ENCODE measurements around the gene SLC10A7. TPM values are rescaled to one million over a fixed set of nuclear protein-coding genes. Genes with fewer than 3 reads are reported as not detected.

The SLC10A7 gene
- total RNA-seq, 5 donors from 2014 or later (not counting 1 experiment from before 2014, with no cell fraction given) = 11.9 to 21.8 (median 16.1) TPM

GRCh38 chr4:146271466-146271865 lies 250.3 kb downstream of the SLC10A7 start:
- Histone ChIP-seq H3K27ac (ENCODE audit: low read length) (no peak overlapping the region), H3K9me3 (no peaks in the 10 kb centered on the region), H3K36me3 (ENCODE audit: control insufficient read depth in 2 of 2, extremely low read depth in 1 of 2, insufficient read depth in 1 of 2, low read length in 1 of 2) (no peaks in the 10 kb centered on the region), H3K4me1 (ENCODE audit: control insufficient read depth in 1 of 2, extremely low read depth in 1 of 2, insufficient read depth in 2 of 2, low read length in 2 of 2) (no peaks in the 10 kb centered on the region), H3K4me3 (ENCODE audit: control insufficient read depth in 1 of 2, extremely low read depth in 1 of 2, low read length in 1 of 2) (no peak overlapping the region), H3K27me3 (replicated peaks in 1 of 2; ENCODE audit: control insufficient read depth in 2 of 2, extremely low read depth in 1 of 2, insufficient read depth in 2 of 2, low read length in 1 of 2) (no peaks in the 10 kb centered on the region)
- CTCF ChIA-PET = no interaction called here
- Mint-ChIP-seq H3K4me1 (no peaks in the 10 kb centered on the region), H3K27ac (no peak overlapping the region), H3K36me3 (peaks cover 26% of the 10 kb centered on the region), H3K4me3 (no peak overlapping the region), H3K27me3 (no peaks in the 10 kb centered on the region), H3K9me3 (no peaks in the 10 kb centered on the region)
- 98% methylated on average over 3 of the region's 3 CpGs for WGBS (ENCODE audit: insufficient coverage)
- ATAC-seq (replicated peaks in 1 of 4) (no peak), DNase-seq (no peak)
- POLR2A ChIA-PET = no interaction called here

GRCh38 chr4:146269228-146269653 lies 252.5 kb downstream of the SLC10A7 start:
- no peak overlapping the region for H3K27ac ChIP-seq (ENCODE audit: low read length)
- Mint-ChIP-seq H3K4me1 (no peaks in the 10 kb centered on the region), H3K27ac (no peak overlapping the region), H3K4me3 (no peak overlapping the region), H3K36me3 (peaks cover 26% of the 10 kb centered on the region), H3K9me3 (no peaks in the 10 kb centered on the region), H3K27me3 (no peaks in the 10 kb centered on the region)
- no peak for ATAC-seq (replicated peaks in 1 of 4)
- no peaks in the 10 kb centered on the region for H3K9me3 ChIP-seq
- CTCF ChIA-PET = no interaction called here
- H3K36me3 ChIP-seq (ENCODE audit: control insufficient read depth in 2 of 2, extremely low read depth in 1 of 2, insufficient read depth in 1 of 2, low read length in 1 of 2) = no peaks in the 10 kb centered on the region
- no peaks in the 10 kb centered on the region for H3K4me1 ChIP-seq (ENCODE audit: control insufficient read depth in 1 of 2, extremely low read depth in 1 of 2, insufficient read depth in 2 of 2, low read length in 2 of 2)
- H3K27me3 ChIP-seq (replicated peaks in 1 of 2; ENCODE audit: control insufficient read depth in 2 of 2, extremely low read depth in 1 of 2, insufficient read depth in 2 of 2, low read length in 1 of 2) = no peaks in the 10 kb centered on the region
- no CpG with 5 or more reads among the region's 2 CpGs for WGBS (ENCODE audit: insufficient coverage)
- no peak for DNase-seq
- POLR2A ChIA-PET = no interaction called here
- no peak overlapping the region for H3K4me3 ChIP-seq (ENCODE audit: control insufficient read depth in 1 of 2, extremely low read depth in 1 of 2, low read length in 1 of 2)

GRCh38 chr4:146267826-146268225 lies 253.9 kb downstream of the SLC10A7 start:
- Histone ChIP-seq H3K9me3 (no peaks in the 10 kb centered on the region), H3K4me1 (ENCODE audit: control insufficient read depth in 1 of 2, extremely low read depth in 1 of 2, insufficient read depth in 2 of 2, low read length in 2 of 2) (no peaks in the 10 kb centered on the region), H3K27ac (ENCODE audit: low read length) (no peak overlapping the region), H3K27me3 (replicated peaks in 1 of 2; ENCODE audit: control insufficient read depth in 2 of 2, extremely low read depth in 1 of 2, insufficient read depth in 2 of 2, low read length in 1 of 2) (no peaks in the 10 kb centered on the region), H3K36me3 (ENCODE audit: control insufficient read depth in 2 of 2, extremely low read depth in 1 of 2, insufficient read depth in 1 of 2, low read length in 1 of 2) (no peaks in the 10 kb centered on the region), H3K4me3 (ENCODE audit: control insufficient read depth in 1 of 2, extremely low read depth in 1 of 2, low read length in 1 of 2) (no peak overlapping the region)
- no peak overlapping the region for H3K27ac Mint-ChIP-seq
- no peaks in the 10 kb centered on the region for H3K9me3 Mint-ChIP-seq
- WGBS (ENCODE audit: insufficient coverage) = 80% methylated on average over 1 of the region's 5 CpGs
- ChIA-PET POLR2A (no interaction called here), CTCF (interaction anchor here in 1 of 2 donors (0.6 kb wide), 1 partner anchor 114 kb away, joined by 3 read pairs; no protein-coding TSS in a partner anchor)
- ATAC-seq (replicated peaks in 1 of 4) (no peak), DNase-seq (no peak)
- H3K4me1 Mint-ChIP-seq = no peaks in the 10 kb centered on the region
- H3K4me3 Mint-ChIP-seq = no peak overlapping the region
- no peaks in the 10 kb centered on the region for H3K27me3 Mint-ChIP-seq
- H3K36me3 Mint-ChIP-seq = peaks cover 35% of the 10 kb centered on the region

GRCh38 chr4:146265950-146266490 lies 255.7 kb downstream of the SLC10A7 start:
- no peak overlapping the region for H3K27ac Mint-ChIP-seq
- H3K27me3 ChIP-seq (replicated peaks in 1 of 2; ENCODE audit: control insufficient read depth in 2 of 2, extremely low read depth in 1 of 2, insufficient read depth in 2 of 2, low read length in 1 of 2) = no peaks in the 10 kb centered on the region
- H3K4me3 ChIP-seq (ENCODE audit: control insufficient read depth in 1 of 2, extremely low read depth in 1 of 2, low read length in 1 of 2) = no peak overlapping the region
- peaks cover 34% of the 10 kb centered on the region for H3K36me3 Mint-ChIP-seq
- H3K4me1 Mint-ChIP-seq = no peaks in the 10 kb centered on the region
- no peak overlapping the region for H3K27ac ChIP-seq (ENCODE audit: low read length)
- no peak for DNase-seq
- H3K4me3 Mint-ChIP-seq = no peak overlapping the region
- H3K9me3 ChIP-seq = no peaks in the 10 kb centered on the region
- CTCF ChIA-PET = no interaction called here
- no peaks in the 10 kb centered on the region for H3K9me3 Mint-ChIP-seq
- no peak for ATAC-seq (replicated peaks in 1 of 4)
- H3K4me1 ChIP-seq (ENCODE audit: control insufficient read depth in 1 of 2, extremely low read depth in 1 of 2, insufficient read depth in 2 of 2, low read length in 2 of 2) = no peaks in the 10 kb centered on the region
- POLR2A ChIA-PET = no interaction called here
- no peaks in the 10 kb centered on the region for H3K27me3 Mint-ChIP-seq
- H3K36me3 ChIP-seq (ENCODE audit: control insufficient read depth in 2 of 2, extremely low read depth in 1 of 2, insufficient read depth in 1 of 2, low read length in 1 of 2) = no peaks in the 10 kb centered on the region
- 100% methylated on average over 1 of the region's 2 CpGs for WGBS (ENCODE audit: insufficient coverage)

- Histone ChIP-seq H3K4me1 (ENCODE audit: control insufficient read depth in 1 of 2, extremely low read depth in 1 of 2, insufficient read depth in 2 of 2, low read length in 2 of 2) (no peaks in the 10 kb centered on the region), H3K9me3 (no peaks in the 10 kb centered on the region), H3K36me3 (ENCODE audit: control insufficient read depth in 2 of 2, extremely low read depth in 1 of 2, insufficient read depth in 1 of 2, low read length in 1 of 2) (no peaks in the 10 kb centered on the region), H3K27ac (ENCODE audit: low read length) (no peak overlapping the region), H3K27me3 (replicated peaks in 1 of 2; ENCODE audit: control insufficient read depth in 2 of 2, extremely low read depth in 1 of 2, insufficient read depth in 2 of 2, low read length in 1 of 2) (no peaks in the 10 kb centered on the region), H3K4me3 (ENCODE audit: control insufficient read depth in 1 of 2, extremely low read depth in 1 of 2, low read length in 1 of 2) (no peak overlapping the region)
- Mint-ChIP-seq H3K27ac (no peak overlapping the region), H3K9me3 (no peaks in the 10 kb centered on the region), H3K4me1 (no peaks in the 10 kb centered on the region), H3K36me3 (peaks cover 25% of the 10 kb centered on the region), H3K27me3 (no peaks in the 10 kb centered on the region), H3K4me3 (no peak overlapping the region)
- ATAC-seq (replicated peaks in 1 of 4) (no peak), DNase-seq (no peak)
- ChIA-PET CTCF (interaction anchor here in 1 of 2 donors (0.6 kb wide), 1 partner anchor 1419 kb away, joined by 3 read pairs; no protein-coding TSS in a partner anchor), POLR2A (no interaction called here)
These were observed 257.9 kb downstream of the SLC10A7 start for GRCh38 chr4:146263793-146264192.

- peak overlapping the region in 1 of 2 donors; percentile 62 for H3K27ac Mint-ChIP-seq
- Histone ChIP-seq H3K27ac (ENCODE audit: low read length) (no peak overlapping the region), H3K4me3 (ENCODE audit: control insufficient read depth in 1 of 2, extremely low read depth in 1 of 2, low read length in 1 of 2) (no peak overlapping the region), H3K36me3 (ENCODE audit: control insufficient read depth in 2 of 2, extremely low read depth in 1 of 2, insufficient read depth in 1 of 2, low read length in 1 of 2) (no peaks in the 10 kb centered on the region), H3K9me3 (no peaks in the 10 kb centered on the region), H3K27me3 (replicated peaks in 1 of 2; ENCODE audit: control insufficient read depth in 2 of 2, extremely low read depth in 1 of 2, insufficient read depth in 2 of 2, low read length in 1 of 2) (no peaks in the 10 kb centered on the region), H3K4me1 (ENCODE audit: control insufficient read depth in 1 of 2, extremely low read depth in 1 of 2, insufficient read depth in 2 of 2, low read length in 2 of 2) (no peaks in the 10 kb centered on the region)
- ChIA-PET POLR2A (no interaction called here), CTCF (interaction anchor here in 1 of 2 donors (0.8 kb wide), 1 partner anchor 17 kb away, joined by 4 read pairs; no protein-coding TSS in a partner anchor)
- DNase-seq (no peak), ATAC-seq (replicated peaks in 1 of 4) (no peak)
- no peaks in the 10 kb centered on the region for H3K27me3 Mint-ChIP-seq
- no peaks in the 10 kb centered on the region for H3K9me3 Mint-ChIP-seq
- H3K36me3 Mint-ChIP-seq = peaks cover 40% of the 10 kb centered on the region
- WGBS (ENCODE audit: insufficient coverage) = 100% methylated on average over 1 of the region's 2 CpGs
- no peak overlapping the region for H3K4me3 Mint-ChIP-seq
- no peaks in the 10 kb centered on the region for H3K4me1 Mint-ChIP-seq
These were observed 260.7 kb downstream of the SLC10A7 start for GRCh38 chr4:146261041-146261440.

- H3K4me3 ChIP-seq (ENCODE audit: control insufficient read depth in 1 of 2, extremely low read depth in 1 of 2, low read length in 1 of 2) = no peak overlapping the region
- no peak for ATAC-seq (replicated peaks in 1 of 4)
These were observed 261.2 kb downstream of the SLC10A7 start for GRCh38 chr4:146260521-146260920.

More at GRCh38 chr4:146260521-146260920, 261.2 kb downstream of the SLC10A7 start:
- ChIA-PET CTCF (interaction anchor here (0.8 kb wide), 2 partner anchors 16 to 837 kb away, joined by 3 to 4 read pairs; no protein-coding TSS in a partner anchor), POLR2A (no interaction called here)
- peaks cover 45% of the 10 kb centered on the region for H3K36me3 Mint-ChIP-seq
- no peaks in the 10 kb centered on the region for H3K9me3 ChIP-seq
- WGBS (ENCODE audit: insufficient coverage) = 100% methylated on average over 4 of the region's 4 CpGs
- H3K27ac ChIP-seq (ENCODE audit: low read length) = no peak overlapping the region
- H3K4me1 ChIP-seq (ENCODE audit: control insufficient read depth in 1 of 2, extremely low read depth in 1 of 2, insufficient read depth in 2 of 2, low read length in 2 of 2) = no peaks in the 10 kb centered on the region
- H3K9me3 Mint-ChIP-seq = no peaks in the 10 kb centered on the region
- no peak overlapping the region for H3K4me3 Mint-ChIP-seq
- DNase-seq = no peak
- no peaks in the 10 kb centered on the region for H3K36me3 ChIP-seq (ENCODE audit: control insufficient read depth in 2 of 2, extremely low read depth in 1 of 2, insufficient read depth in 1 of 2, low read length in 1 of 2)
- no peaks in the 10 kb centered on the region for H3K4me1 Mint-ChIP-seq
- H3K27me3 ChIP-seq (replicated peaks in 1 of 2; ENCODE audit: control insufficient read depth in 2 of 2, extremely low read depth in 1 of 2, insufficient read depth in 2 of 2, low read length in 1 of 2) = no peaks in the 10 kb centered on the region
- no peaks in the 10 kb centered on the region for H3K27me3 Mint-ChIP-seq
- H3K27ac Mint-ChIP-seq = no peak overlapping the region

Data from T-cell (primary cell).